HepG2 (cell line): ENCODE data around the gene MEPE. TPM values are rescaled to one million over a fixed set of nuclear protein-coding genes. Genes with fewer than 3 reads are reported as not detected.
A peak's percentile ranks its signal among the peaks of the same experiment; 100 is the strongest.

Source experiments
- ATAC-seq: fragments of 200-7000 bp; cut with Tn5 transposase; 3 replicates; pipeline ENCODE4 v1.9.1; 2020; ENCODE audit warnings: mild to moderate bottlenecking, moderate library complexity
- BruUV-seq: library from RNA; stranded (reverse); fragments of 400-500 nt; replicated peaks from 2 replicates; lab custom pipeline; 2021; lab: Mats Ljungman, UMichigan
- CTCF ChIA-PET: fragments of 300-600 bp; formaldehyde crosslinking; extraction: SDS; loops from one replicate; lab custom pipeline; 2021; ENCODE audit warnings: low total read pairs, inconsistent platforms, low intra/inter-chr PET ratio; lab: Yijun Ruan, JAX
- POLR2A ChIA-PET: fragments of 350-600 bp; sonication (Branson Sonifier 250); formaldehyde crosslinking; loops from one replicate; lab custom pipeline; 2020; ENCODE audit warnings: antibody characterized with exemption, inconsistent platforms; lab: Yijun Ruan, JAX
- DNase-seq: peaks from one replicate; pipeline ENCODE4 v3.0.0-alpha.2; 2015; ENCODE audit warnings: low spot score
- FAIRE-seq: peaks from 3 replicates; lab custom pipeline; 2011; peaks lifted over from hg19 to GRCh38; lab: Jason Lieb, UNC
- H2AFZ ChIP-seq: one replicate; pipeline ENCODE4 v1.6.1; 2011; ENCODE audit warnings: low read length, inconsistent platforms
- H3K27ac ChIP-seq: fragments of 300-600 bp; 3 replicates; pipeline ENCODE4 v1.8.0; 2011; ENCODE audit warnings: mixed run types, mild to moderate bottlenecking, mixed read lengths, low read length, inconsistent platforms; ENCODE audit not compliant: insufficient read depth; ENCODE audit errors: extremely low read length
- H3K27me3 ChIP-seq, 2 experiments: fragments of 200-600 bp in 1 of 2; 2 replicates in 1 of 2; 3 replicates in 1 of 2; pipeline versions ENCODE4 v1.6.0 to v1.8.0; 2011; ENCODE audit warnings: low read length in 2 of 2, mild to moderate bottlenecking in 2 of 2, moderate library complexity in 2 of 2, inconsistent platforms in 1 of 2; ENCODE audit not compliant: insufficient read depth in 2 of 2, control insufficient read depth in 1 of 2
- H3K36me3 ChIP-seq, 2 experiments: fragments of 200-600 bp in 1 of 2; replicated peaks in 1 of 2; 2 replicates in 1 of 2; 3 replicates in 1 of 2; pipeline versions ENCODE4 v1.5.1 to v1.8.0; 2011; ENCODE audit warnings: low read length in 2 of 2, inconsistent platforms in 1 of 2; ENCODE audit not compliant: insufficient read depth in 2 of 2, control insufficient read depth in 1 of 2
- H3K4me1 ChIP-seq: 2 replicates; pipeline ENCODE4 v1.5.1; 2012; ENCODE audit warnings: low read length, inconsistent platforms; ENCODE audit not compliant: insufficient read depth
- H3K4me2 ChIP-seq: 2 replicates; pipeline ENCODE4 v1.6.0; 2011; ENCODE audit warnings: low read depth, low read length, inconsistent platforms
- H3K4me3 ChIP-seq, 3 experiments: fragments of 200-600 bp in 1 of 3; sonication (generic), shearing (Covaris generic) in 1 of 3; replicated peaks in 1 of 3; 2 replicates each; pipeline ENCODE4 v1.5.1; 2011 to 2016; ENCODE audit warnings: low read length in 3 of 3, inconsistent platforms in 2 of 3, low read depth in 2 of 3, mild to moderate bottlenecking in 2 of 3, control low read depth in 1 of 3, mixed read lengths in 1 of 3; ENCODE audit not compliant: insufficient read depth in 1 of 3
- H3K79me2 ChIP-seq: one replicate; pipeline ENCODE4 v1.6.1; 2011; ENCODE audit warnings: low read length, inconsistent platforms; ENCODE audit not compliant: insufficient read depth
- H3K9ac ChIP-seq: 2 replicates; pipeline ENCODE4 v1.6.0; 2011; ENCODE audit warnings: mild to moderate bottlenecking, low read depth, low read length, inconsistent platforms; ENCODE audit not compliant: insufficient read depth
- H3K9me3 ChIP-seq: 2 replicates; pipeline ENCODE4 v1.5.1; 2012; ENCODE audit warnings: mild to moderate bottlenecking, low read length
- H4K20me1 ChIP-seq: 2 replicates; pipeline ENCODE4 v1.6.0; 2011; ENCODE audit warnings: inconsistent platforms, mild to moderate bottlenecking, low read length, moderate library complexity; ENCODE audit not compliant: insufficient read depth
- CSRNP1 ChIP-seq: sonication (generic); formaldehyde crosslinking; IDR thresholded peaks from 2 replicates; pipeline ENCODE4 v1.8.1; 2023; ENCODE audit warnings: mild to moderate bottlenecking, missing genetic modification reagents
- GATAD1 ChIP-seq: IDR thresholded peaks from 2 replicates; pipeline ENCODE4 v1.6.1; 2016; ENCODE audit warnings: missing genetic modification reagents, missing compliant biosample characterization
- GPN1 ChIP-seq: sonication (generic); formaldehyde crosslinking; IDR thresholded peaks from 2 replicates; pipeline ENCODE4 v1.5.1; 2020; ENCODE audit warnings: missing genetic modification reagents, borderline replicate concordance
- GZF1 ChIP-seq: sonication (generic); formaldehyde crosslinking; IDR thresholded peaks from 2 replicates; pipeline ENCODE4 v1.5.1; 2020; ENCODE audit warnings: mild to moderate bottlenecking, missing genetic modification reagents
- KDM2A ChIP-seq: sonication (generic); formaldehyde crosslinking; IDR thresholded peaks from 2 replicates; pipeline ENCODE4 v1.4.0; 2020; ENCODE audit warnings: low read depth, missing genetic modification reagents, borderline replicate concordance
- KDM5A ChIP-seq: fragments of 200-600 bp; sonication (generic); IDR thresholded peaks from 2 replicates; pipeline ENCODE4 v1.7.0; 2018; ENCODE audit warnings: antibody characterized with exemption, mild to moderate bottlenecking, low read length, borderline replicate concordance
- MATR3 ChIP-seq: sonication (generic); formaldehyde crosslinking; IDR thresholded peaks from 2 replicates; pipeline ENCODE4 v1.4.0; 2020; ENCODE audit warnings: missing genetic modification reagents
- MXI1 ChIP-seq: IDR thresholded peaks from 3 replicates; pipeline ENCODE4 v1.6.1; 2012; ENCODE audit warnings: low read depth, low read length, inconsistent platforms, borderline replicate concordance
- PAXIP1 ChIP-seq: sonication (generic); formaldehyde crosslinking; conservative IDR thresholded peaks from 2 replicates; pipeline ENCODE4 v1.4.0; 2020; ENCODE audit warnings: mild to moderate bottlenecking, missing genetic modification reagents, moderate library complexity
- STAT6 ChIP-seq: sonication (generic); formaldehyde crosslinking; IDR thresholded peaks from 2 replicates; pipeline ENCODE4 v1.4.0; 2020; ENCODE audit warnings: missing genetic modification reagents, mild to moderate bottlenecking, borderline replicate concordance
- ZBTB21 ChIP-seq: sonication (generic); formaldehyde crosslinking; IDR thresholded peaks from 2 replicates; pipeline ENCODE4 v1.4.0; 2020; ENCODE audit warnings: missing genetic modification reagents
- ZFAT ChIP-seq: sonication (generic); formaldehyde crosslinking; conservative IDR thresholded peaks from 2 replicates; pipeline ENCODE4 v1.8.1; 2023; ENCODE audit warnings: missing genetic modification reagents, inconsistent platforms
- ZNF274 ChIP-seq: sonication (generic); formaldehyde crosslinking; IDR thresholded peaks from 2 replicates; pipeline ENCODE4 v1.5.1; 2020; ENCODE audit warnings: mild to moderate bottlenecking, missing genetic modification reagents
- ZNF282 ChIP-seq: fragments of 450-650 bp; IDR thresholded peaks from 2 replicates; pipeline ENCODE4 v1.6.1; 2018; ENCODE audit not compliant: partially characterized antibody
- ZNF292 ChIP-seq: sonication (generic); formaldehyde crosslinking; IDR thresholded peaks from 2 replicates; pipeline ENCODE4 v1.8.1; 2022; ENCODE audit warnings: mild to moderate bottlenecking, low read depth, missing genetic modification reagents, borderline replicate concordance
- ZNF615 ChIP-seq: sonication (generic); formaldehyde crosslinking; IDR thresholded peaks from 2 replicates; pipeline ENCODE4 v1.5.0; 2020; ENCODE audit warnings: mild to moderate bottlenecking, missing genetic modification reagents, borderline replicate concordance
- ZNF781 ChIP-seq: sonication (generic); formaldehyde crosslinking; IDR thresholded peaks from 2 replicates; pipeline ENCODE4 v1.5.1; 2020; ENCODE audit warnings: borderline replicate concordance, mild to moderate bottlenecking, missing genetic modification reagents; ENCODE audit errors: not compliant biosample characterization
- WGBS: methylation state at CpG from one replicate; pipeline ENCODE4 v1.1.6; 2017; ENCODE audit warnings: low lambda C conversion rate; 5-methylcytosine and 5-hydroxymethylcytosine counted together
- in situ Hi-C: cut with HindIII; loops from 2 replicates; pipeline ENCODE4 v1.10.0; 2017; ENCODE audit warnings: low pct_unique_long_range_greater_than_20kb; ENCODE audit not compliant: extremely low pct_ligation_motif_present
- intact Hi-C: fragments of 100-400 bp; cut with micrococcal nuclease; formaldehyde crosslinking; loops from one replicate; pipeline ENCODE4 v1.10.0; 2022; ENCODE audit not compliant: unreplicated experiment
- polyA plus RNA-seq, 8 experiments: library from polyadenylated mRNA; depleted of rRNA in 3 of 8; stranded (reverse) in 7 of 8; unstranded in 1 of 8; fragments of >200 nt; fragmentation: Illumina TruSeq in 4 of 8; extraction: Trizol in 4 of 8; gene quantifications; 2 replicates each; pipeline versions ENCODE4 v1.2.1 to v1.2.3, GENCODE V29; 2011 to 2016; ENCODE audit warnings: low read depth in 4 of 8, missing spikeins in 1 of 8, mixed read lengths in 1 of 8; ENCODE audit not compliant: insufficient read depth in 1 of 8
- total RNA-seq, 5 experiments: library from RNA; depleted of rRNA; stranded (reverse); fragments of >200 nt; fragmentation: Illumina TruSeq; extraction: Trizol; gene quantifications; 2 replicates each; pipeline ENCODE4 v1.2.3, GENCODE V29; 2016; ENCODE audit warnings: low read depth in 1 of 5

The MEPE gene
- total and polyA plus RNA-seq, 2 of the 13 experiments (the other 11 are each of a cell fraction or from before 2014, with no cell fraction given), result 0.04 TPM; not detected in 1

- TF ChIP-seq CSRNP1 (CRISPR knock-in tag) (no peak), GPN1 (CRISPR knock-in tag) (no peak), MATR3 (CRISPR knock-in tag) (no peak), KDM5A (no peak)
Observed at GRCh38 chr4:87855559-87855958, 22.8 kb downstream of the MEPE start (continued).

GRCh38 chr4:87856816-87857215, 24.0 kb downstream of the MEPE start:
- H3K27me3 ChIP-seq, result no peaks in the 10 kb centered on the region
- H2AFZ ChIP-seq, result no peak overlapping the region
- no peaks in the 10 kb centered on the region for H3K36me3 ChIP-seq
- no peak overlapping the region for H3K9ac ChIP-seq
- intact Hi-C loops, result loop anchor here (10.0 kb wide), 1 partner anchor 658 kb away; no protein-coding TSS in a partner anchor
- H3K79me2 ChIP-seq, result no peaks in the 10 kb centered on the region
- H3K4me1 ChIP-seq, result peaks cover 64% of the 10 kb centered on the region
- DNase-seq (peak; percentile 37), FAIRE-seq (no peak), ATAC-seq (no peak)
- ChIA-PET POLR2A (no interaction called here), CTCF (no interaction called here)
- no peak overlapping the region for H3K27ac ChIP-seq
- BruUV-seq, result no TSS peak
- H3K4me3 ChIP-seq, result no peak overlapping the region
- 85% methylated on average over 1 of the region's 1 CpG for WGBS
- no peaks in the 10 kb centered on the region for H3K9me3 ChIP-seq
- H4K20me1 ChIP-seq, result no peaks in the 10 kb centered on the region
- in situ Hi-C loops, result loop anchor here (5.0 to 10.0 kb wide), 2 partner anchors 120 to 358 kb away; partner anchors contain the start of gene SPP1
- H3K4me2 ChIP-seq, result no peak overlapping the region
- TF ChIP-seq MXI1 (no peak), GATAD1 (CRISPR knock-in tag) (no peak), ZNF292 (CRISPR knock-in tag) (no peak), KDM2A (CRISPR knock-in tag) (no peak), ZFAT (CRISPR knock-in tag) (no peak), ZNF274 (CRISPR knock-in tag) (no peak), PAXIP1 (CRISPR knock-in tag) (no peak), ZNF282 (no peak), ZBTB21 (no peak), ZNF615 (CRISPR knock-in tag) (no peak), GZF1 (no peak), ZNF781 (CRISPR knock-in tag) (no peak), STAT6 (CRISPR knock-in tag) (no peak)
